K562 (cell line): Measurements from ENCODE around the gene CCNQ. TPM values are rescaled to one million over a fixed set of nuclear protein-coding genes. Genes with fewer than 3 reads are reported as not detected.

Source experiments
- ATAC-seq: fragments of 200-7000 bp; cut with Tn5 transposase; 3 replicates; pipeline ENCODE4 v1.9.1; 2020; ENCODE audit warnings: moderate library complexity
- BruUV-seq: library from RNA; stranded (reverse); fragments of 400-500 nt; replicated peaks from 2 replicates; lab custom pipeline; 2021; lab: Mats Ljungman, UMichigan
- CTCF ChIA-PET: fragments of 300-600 bp; formaldehyde crosslinking; extraction: SDS; loops from one replicate; lab custom pipeline; 2021; ENCODE audit warnings: low intra/inter-chr PET ratio; lab: Yijun Ruan, JAX
- POLR2A ChIA-PET: fragments of 300-600, 350-650 bp; sonication (Branson Sonifier 250); formaldehyde crosslinking; extraction: SDS; loops from one replicate; lab custom pipeline; 2021; ENCODE audit warnings: antibody characterized with exemption, inconsistent platforms; lab: Yijun Ruan, JAX
- DNase-seq, 4 experiments: peaks; one replicate each; pipeline versions ENCODE4 v3.0.0 to v3.0.0-alpha.2; 2011 to 2018; ENCODE audit warnings: low spot score in 3 of 4, mixed read lengths in 3 of 4; ENCODE audit errors: extremely low read depth in 1 of 4
- FAIRE-seq: peaks from 2 replicates; lab custom pipeline; 2011; peaks lifted over from hg19 to GRCh38; lab: Jason Lieb, UNC
- H2AFZ ChIP-seq: 2 replicates; pipeline ENCODE4 v1.6.0; 2011; ENCODE audit warnings: low read depth, low read length, control low read depth, inconsistent platforms
- H3K27ac ChIP-seq: fragments of 200-600 bp; 3 replicates; pipeline ENCODE4 v1.8.0; 2011; ENCODE audit warnings: low read depth, mild to moderate bottlenecking, control low read depth, inconsistent platforms, low read length, moderate library complexity, mixed read lengths; ENCODE audit errors: extremely low read depth
- H3K27me3 ChIP-seq, 2 experiments: fragments of 300-600 bp in 1 of 2; 2 replicates in 1 of 2; 3 replicates in 1 of 2; pipeline versions ENCODE4 v1.6.0 to v1.8.0; 2011; ENCODE audit warnings: inconsistent platforms in 2 of 2, low read length in 2 of 2, mild to moderate bottlenecking in 1 of 2, mixed read lengths in 1 of 2, moderate library complexity in 1 of 2; ENCODE audit not compliant: control insufficient read depth in 2 of 2, insufficient read depth in 2 of 2
- H3K36me3 ChIP-seq: fragments of 300-600 bp; 3 replicates; pipeline ENCODE4 v1.8.0; 2011; ENCODE audit warnings: mild to moderate bottlenecking, low read length, inconsistent platforms; ENCODE audit not compliant: control insufficient read depth, insufficient read depth
- H3K4me1 ChIP-seq, 2 experiments: fragments of 200-600 bp in 1 of 2; replicated peaks in 1 of 2; 2 replicates in 1 of 2; 3 replicates in 1 of 2; pipeline versions ENCODE4 v1.5.1 to v1.8.0; 2011; ENCODE audit warnings: inconsistent platforms in 2 of 2, low read length in 2 of 2, mild to moderate bottlenecking in 1 of 2, mixed read lengths in 1 of 2, moderate library complexity in 1 of 2; ENCODE audit not compliant: control insufficient read depth in 2 of 2, insufficient read depth in 2 of 2
- H3K4me2 ChIP-seq: 2 replicates; pipeline ENCODE4 v1.6.1; 2011; ENCODE audit warnings: low read length, control low read depth, inconsistent platforms, mixed read lengths; ENCODE audit not compliant: insufficient read depth
- H3K4me3 ChIP-seq: fragments of 200-600 bp; sonication (generic), shearing (Covaris generic); 2 replicates; pipeline ENCODE4 v1.5.1; 2016; ENCODE audit warnings: control low read depth, inconsistent platforms
- H3K79me2 ChIP-seq: fragments of 200-600 bp; 3 replicates; pipeline ENCODE4 v1.8.0; 2011; ENCODE audit warnings: low read length, inconsistent platforms; ENCODE audit not compliant: control insufficient read depth, insufficient read depth
- H3K9ac ChIP-seq, 2 experiments: 2 replicates each; pipeline versions ENCODE4 v1.6.0 to v1.6.1; 2011; ENCODE audit warnings: low read depth in 2 of 2, low read length in 2 of 2, control low read depth in 1 of 2, inconsistent platforms in 1 of 2, mild to moderate bottlenecking in 1 of 2, mixed read lengths in 1 of 2; ENCODE audit not compliant: insufficient read depth in 1 of 2
- H3K9me1 ChIP-seq: one replicate; pipeline ENCODE4 v1.6.0; 2011; ENCODE audit warnings: inconsistent platforms, mild to moderate bottlenecking, low read length, moderate library complexity; ENCODE audit not compliant: control insufficient read depth, insufficient read depth
- H3K9me3 ChIP-seq: replicated peaks from 2 replicates; pipeline ENCODE4 v1.5.1; 2011; ENCODE audit warnings: low read depth, low read length, inconsistent platforms; ENCODE audit not compliant: control insufficient read depth, insufficient read depth
- H4K20me1 ChIP-seq: replicated peaks from 2 replicates; pipeline ENCODE4 v1.6.1; 2011; ENCODE audit warnings: low read length, inconsistent platforms, mixed read lengths; ENCODE audit not compliant: control insufficient read depth, insufficient read depth
- CBFA2T2 ChIP-seq: fragments of 450-650 bp; conservative IDR thresholded peaks from 2 replicates; pipeline ENCODE4 v1.6.1; 2017; ENCODE audit warnings: mild to moderate bottlenecking
- CCAR2 ChIP-seq: fragments of 200-400 bp; formaldehyde crosslinking; IDR thresholded peaks from 2 replicates; pipeline ENCODE4 v1.6.1; 2017; ENCODE audit warnings: mild to moderate bottlenecking, low read depth, low read length
- DACH1 ChIP-seq: fragments of 450-650 bp; IDR thresholded peaks from 2 replicates; pipeline ENCODE4 v1.6.1; 2018; ENCODE audit not compliant: partially characterized antibody
- KDM5B ChIP-seq: fragments of 200-600 bp; sonication (generic); IDR thresholded peaks from 2 replicates; pipeline ENCODE4 v1.6.1; 2012; ENCODE audit warnings: low read depth, mild to moderate bottlenecking, moderate library complexity, low read length, control low read depth, inconsistent platforms; ENCODE audit not compliant: insufficient replicate concordance
- MLLT1 ChIP-seq, 2 experiments: fragments of 450-650 bp; IDR thresholded peaks; 2 replicates each; pipeline ENCODE4 v1.6.1; 2016
- POLR2B ChIP-seq: fragments of 450-650 bp; IDR thresholded peaks from 2 replicates; pipeline ENCODE4 v1.6.1; 2018; ENCODE audit warnings: low read depth; ENCODE audit not compliant: partially characterized antibody
- SMAD2 ChIP-seq: fragments of 150-350 bp; IDR thresholded peaks from 2 replicates; pipeline ENCODE4 v1.6.1; 2014; ENCODE audit warnings: low read depth, mild to moderate bottlenecking, low read length
- ZC3H4 ChIP-seq: sonication (generic); formaldehyde crosslinking; IDR thresholded peaks from 2 replicates; pipeline ENCODE4 v1.9.0; 2021; ENCODE audit warnings: missing genetic modification reagents, borderline replicate concordance
- ZNF146 ChIP-seq: IDR thresholded peaks from one replicate; pipeline ENCODE4 v1.6.1; 2018; ENCODE audit warnings: missing compliant biosample characterization; ENCODE audit not compliant: unreplicated experiment
- WGBS: fragments of 100-300 bp; shearing (Covaris generic); methylation state at CpG from one replicate; pipeline ENCODE4 v1.1.6; 2016; ENCODE audit warnings: low coverage, mixed read lengths; ENCODE audit not compliant: insufficient coverage; ENCODE audit errors: missing lambda C conversion rate; 5-methylcytosine and 5-hydroxymethylcytosine counted together
- in situ Hi-C: fragments of 300-500 bp; cut with MboI; formaldehyde crosslinking; loops from 4 replicates; pipeline ENCODE4 v1.15.0; 2018; ENCODE audit warnings: inconsistent platforms, mixed read lengths
- intact Hi-C: fragments of 100-400 bp; cut with micrococcal nuclease; formaldehyde crosslinking; loops from 2 replicates; pipeline ENCODE4 v1.14.2; 2022
- polyA plus RNA-seq, 8 experiments: library from polyadenylated mRNA; depleted of rRNA in 4 of 8; stranded (reverse) in 5 of 8; unstranded in 3 of 8; fragments of >200 nt; fragmentation: Nextera tagmentation in 2 of 8; fragmentation: Illumina TruSeq in 1 of 8; extraction: Ambion mirVana in 2 of 8; extraction: Trizol in 1 of 8; gene quantifications; 2 replicates each; pipeline versions ENCODE4 v1.2.1 to v1.2.3, GENCODE V29; 2011 to 2014; ENCODE audit warnings: inconsistent platforms in 1 of 8, missing spikeins in 1 of 8
- total RNA-seq, 7 experiments: library from RNA; depleted of rRNA in 6 of 7; stranded (reverse); fragments of >200 nt in 6 of 7; fragmentation: Illumina TruSeq in 2 of 7; extraction: Trizol in 2 of 7; gene quantifications; 2 replicates each; pipeline versions ENCODE4 v1.2.1 to v1.2.3, GENCODE V29; 2011 to 2021; ENCODE audit warnings: low replicate concordance in 1 of 7

Gene CCNQ
- total and polyA plus RNA-seq, 9 of the 15 experiments (the other 6 are each of a cell fraction or from before 2014, with no cell fraction given) = 0.92 to 53.8 (median 25.3) TPM

- Histone ChIP-seq H3K27ac (no peak overlapping the region), H3K36me3 (no peaks in the 10 kb centered on the region), H3K9me3 (no peaks in the 10 kb centered on the region), H2AFZ (no peak overlapping the region), H3K4me3 (no peak overlapping the region), H3K27me3 (peaks cover 6 to 59% of the 10 kb centered on the region in 2 experiments; a peak in 4 of 5 replicates), H3K9me1 (no peaks in the 10 kb centered on the region), H4K20me1 (peaks cover 11% of the 10 kb centered on the region), H3K79me2 (no peaks in the 10 kb centered on the region), H3K4me2 (no peak overlapping the region), H3K9ac (no peak overlapping the region), H3K4me1 (peaks cover 0 to 4% of the 10 kb centered on the region in 2 experiments; a peak in 3 of 5 replicates)
- no peak for TF ChIP-seq ZNF146 (CRISPR knock-in tag)
- 28% methylated on average over 6 of the region's 6 CpGs for WGBS
- intact Hi-C loops (no loop called here), in situ Hi-C loops (no loop called here)
- POLR2A ChIA-PET = interaction anchor here (0.8 kb wide), 1 partner anchor 12 kb away, joined by 3 read pairs; no protein-coding TSS in a partner anchor
- CTCF ChIA-PET = no interaction called here
- ATAC-seq = no peak
- no peak for DNase-seq
- FAIRE-seq = no peak
- no TSS peak for BruUV-seq
These were observed 22.0 kb downstream of the CCNQ start for GRCh38 chrX:153576961-153577360.

- CTCF ChIA-PET = no interaction called here
These were observed 22.6 kb downstream of the CCNQ start for GRCh38 chrX:153576239-153576870.

More at GRCh38 chrX:153576239-153576870, 22.6 kb downstream of the CCNQ start:
- TF ChIP-seq POLR2B (no peak), CCAR2 (no peak), ZC3H4 (CRISPR knock-in tag) (no peak), DACH1 (no peak), CBFA2T2 (no peak), SMAD2 (no peak), KDM5B (no peak), MLLT1 (IDR thresholded peaks at IDR 0.05) (no peak)
- no TSS peak for BruUV-seq
- Histone ChIP-seq H4K20me1 (peaks cover 11% of the 10 kb centered on the region), H3K27me3 (peaks cover 6 to 65% of the 10 kb centered on the region in 2 experiments; a peak in 4 of 5 replicates), H3K36me3 (no peaks in the 10 kb centered on the region), H3K9me3 (no peaks in the 10 kb centered on the region), H3K4me2 (no peak overlapping the region), H3K4me1 (peaks cover 0 to 4% of the 10 kb centered on the region in 2 experiments; a peak in 3 of 5 replicates), H3K27ac (no peak overlapping the region), H3K4me3 (no peak overlapping the region), H3K9me1 (no peaks in the 10 kb centered on the region), H2AFZ (no peak overlapping the region), H3K9ac (no peak overlapping the region), H3K79me2 (no peaks in the 10 kb centered on the region)
- DNase-seq (no peak), ATAC-seq (no peak), FAIRE-seq (no peak)
- intact Hi-C loops (no loop called here), in situ Hi-C loops (no loop called here)
- 10% methylated on average over 9 of the region's 10 CpGs for WGBS
- POLR2A ChIA-PET = interaction anchor here (0.8 kb wide), 1 partner anchor 11 kb away, joined by 3 read pairs; no protein-coding TSS in a partner anchor
